Epithelial cell of proximal tubule (primary cell): ENCODE results near the gene PCNT. TPM values are rescaled to one million over a fixed set of nuclear protein-coding genes. Genes with fewer than 3 reads are reported as not detected.

Experiments used
- DNase-seq: peaks from one replicate; pipeline ENCODE4 v3.0.0-alpha.2; 2011; ENCODE audit warnings: low read depth
- H3K4me3 ChIP-seq: 2 replicates; pipeline ENCODE4 v1.5.1; 2011; ENCODE audit warnings: low read depth, mild to moderate bottlenecking, low read length
- CTCF ChIP-seq: conservative IDR thresholded peaks from 2 replicates; pipeline ENCODE4 v1.5.1; 2012; ENCODE audit warnings: low read depth, mild to moderate bottlenecking, low read length
- total RNA-seq: library from RNA; depleted of rRNA; stranded (reverse); fragments of >200 nt; gene quantifications from 2 replicates; pipeline ENCODE4 v1.2.3, GENCODE V29; 2015

Gene PCNT
- total RNA-seq, 1 donor from 2014 or later: 18.7 TPM

DNA sequence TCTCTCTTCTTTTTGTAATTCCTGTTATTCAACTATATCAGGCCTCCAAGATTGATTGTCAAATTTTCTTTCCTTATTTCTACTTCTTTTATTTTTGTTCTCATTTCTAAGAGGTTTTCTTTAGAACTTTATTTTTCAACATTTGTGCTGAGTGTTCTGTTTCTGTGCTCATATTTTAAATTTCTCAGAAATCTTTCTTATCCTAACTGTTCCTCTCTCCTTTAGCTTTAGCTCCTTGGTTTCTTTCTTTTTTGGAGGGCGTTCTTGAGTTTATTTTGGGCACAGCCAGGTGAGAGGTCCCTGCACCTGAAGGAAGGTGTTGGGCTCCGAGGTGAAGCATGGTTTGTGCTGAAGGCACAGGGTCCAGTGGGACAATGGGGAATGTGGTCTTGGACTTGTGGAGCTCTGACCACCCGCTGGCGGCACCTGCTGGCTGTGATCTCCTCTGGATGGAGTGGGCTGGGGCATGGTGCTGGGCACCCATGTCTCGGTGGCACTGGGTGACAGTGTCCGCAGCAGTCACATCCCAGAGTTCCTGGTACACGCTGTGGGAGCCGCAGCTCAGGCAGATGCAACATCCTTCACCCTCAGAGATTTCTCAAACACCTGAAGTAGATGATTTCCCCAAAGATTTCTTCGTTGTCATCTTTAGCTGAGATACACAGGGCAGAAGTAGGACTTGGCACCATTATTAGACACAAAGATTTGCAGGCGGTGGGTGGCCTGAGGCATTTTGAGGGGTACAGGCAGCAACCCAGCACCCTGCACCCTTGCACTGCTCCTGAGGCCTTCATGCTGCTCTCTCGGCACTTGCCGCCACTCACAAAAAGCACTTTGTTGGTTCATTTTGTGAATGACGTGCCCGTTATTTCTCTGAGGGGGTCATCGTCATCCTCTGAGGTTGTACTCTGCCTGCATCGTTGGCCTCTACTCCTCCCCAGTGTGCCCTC lies 96.6 kb downstream of the PCNT start:
- H3K4me3 ChIP-seq: no peak overlapping the region
- no peak for DNase-seq
- no peak for TF ChIP-seq CTCF

- no peak overlapping the region for H3K4me3 ChIP-seq
- no peak for DNase-seq
- no peak for TF ChIP-seq CTCF
Observed at GRCh38 chr21:46421191-46421750, 97.3 kb downstream of the PCNT start.

- no peak for DNase-seq
- TF ChIP-seq CTCF: no peak
Observed at GRCh38 chr21:46421756-46422555, 98.0 kb downstream of the PCNT start.

DNA sequence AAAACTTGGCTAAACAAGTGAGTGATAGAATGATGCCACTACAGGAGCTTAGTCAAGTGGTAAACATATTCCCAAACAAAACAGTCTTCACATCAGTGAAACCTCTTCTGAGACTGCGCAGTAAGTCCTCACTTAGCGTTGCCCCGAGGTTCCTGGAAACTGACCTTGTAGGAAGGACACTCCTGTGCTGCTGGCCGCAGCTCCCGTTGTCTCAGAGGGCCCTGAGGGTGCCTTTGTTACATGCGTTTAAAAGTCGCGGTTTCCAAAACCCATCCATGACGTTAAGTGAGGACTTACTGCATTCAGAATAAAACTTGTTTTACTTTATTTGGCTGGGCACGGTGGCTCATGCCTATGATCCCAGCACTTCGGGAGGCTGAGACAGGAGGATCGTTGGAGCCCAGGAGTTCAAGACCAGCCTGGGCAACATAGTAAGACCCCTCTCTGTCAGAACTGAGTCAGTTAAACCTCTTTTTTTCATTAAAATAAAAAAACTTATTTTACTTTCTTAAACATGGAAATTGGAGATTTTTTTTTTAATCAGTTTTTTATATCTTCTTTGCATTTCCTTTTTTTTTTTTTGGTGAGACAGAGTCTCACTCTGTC lies 98.8 kb downstream of the PCNT start:
- no peak for TF ChIP-seq CTCF
- DNase-seq: no peak
- H3K4me3 ChIP-seq: no peak overlapping the region

More at GRCh38 chr21:46421756-46422555, 98.0 kb downstream of the PCNT start:
- no peak overlapping the region for H3K4me3 ChIP-seq

GRCh38 chr21:46423546-46424038 lies 99.6 kb downstream of the PCNT start:
- DNase-seq: no peak
- TF ChIP-seq CTCF: no peak
- no peak overlapping the region for H3K4me3 ChIP-seq

GRCh38 chr21:46424039-46424591 lies 100.2 kb downstream of the PCNT start:
- DNase-seq: no peak
- H3K4me3 ChIP-seq: no peak overlapping the region
- TF ChIP-seq CTCF: no peak
